ENCODE data around the gene RNF114. TPM values are rescaled to one million over a fixed set of nuclear protein-coding genes. Genes with fewer than 3 reads are reported as not detected.

Gene RNF114
- total RNA-seq, 4 donors from 2014 or later, result 136 to 193 (median 176) TPM

DNA sequence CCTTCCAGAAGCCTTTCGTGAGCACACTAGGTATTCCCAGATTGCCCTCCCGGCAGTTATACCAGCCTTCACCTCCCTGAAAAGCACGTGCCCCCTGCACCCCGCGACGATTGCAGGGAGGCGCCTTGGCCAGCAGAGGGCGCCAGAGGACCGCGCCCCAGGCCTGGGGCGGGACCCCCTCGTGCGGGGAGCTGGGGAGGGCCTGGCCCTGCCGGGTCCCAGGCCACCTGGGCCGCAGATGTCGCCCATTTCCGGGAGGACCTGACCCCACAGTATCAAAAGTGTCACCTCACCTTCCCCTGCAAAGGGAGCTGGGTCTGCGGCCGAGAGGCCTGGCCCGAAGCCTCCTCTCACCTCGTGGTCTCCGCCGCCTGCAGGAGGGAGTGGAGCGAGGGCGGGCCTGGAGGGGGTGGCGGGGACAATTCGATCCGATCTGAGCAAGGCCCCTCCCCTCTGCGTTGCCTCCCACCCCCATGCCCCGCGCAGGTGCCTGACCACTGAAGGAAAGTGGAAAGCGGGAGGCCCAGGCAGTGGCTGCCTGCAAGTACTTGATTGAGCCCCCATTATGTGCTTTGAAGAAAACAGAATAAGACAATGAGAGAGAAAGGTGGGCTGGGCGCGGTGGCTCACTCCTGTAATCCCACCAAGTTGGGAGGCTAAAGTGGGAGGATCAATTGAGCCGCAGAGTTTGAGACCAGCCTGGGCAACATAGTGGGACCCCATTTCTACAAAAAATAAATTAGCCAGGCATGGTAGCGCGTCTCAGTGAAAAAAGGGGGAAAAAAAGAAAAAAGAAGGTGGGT, 43.0 kb downstream of the RNF114 start:
- TF ChIP-seq, protein P1, sequence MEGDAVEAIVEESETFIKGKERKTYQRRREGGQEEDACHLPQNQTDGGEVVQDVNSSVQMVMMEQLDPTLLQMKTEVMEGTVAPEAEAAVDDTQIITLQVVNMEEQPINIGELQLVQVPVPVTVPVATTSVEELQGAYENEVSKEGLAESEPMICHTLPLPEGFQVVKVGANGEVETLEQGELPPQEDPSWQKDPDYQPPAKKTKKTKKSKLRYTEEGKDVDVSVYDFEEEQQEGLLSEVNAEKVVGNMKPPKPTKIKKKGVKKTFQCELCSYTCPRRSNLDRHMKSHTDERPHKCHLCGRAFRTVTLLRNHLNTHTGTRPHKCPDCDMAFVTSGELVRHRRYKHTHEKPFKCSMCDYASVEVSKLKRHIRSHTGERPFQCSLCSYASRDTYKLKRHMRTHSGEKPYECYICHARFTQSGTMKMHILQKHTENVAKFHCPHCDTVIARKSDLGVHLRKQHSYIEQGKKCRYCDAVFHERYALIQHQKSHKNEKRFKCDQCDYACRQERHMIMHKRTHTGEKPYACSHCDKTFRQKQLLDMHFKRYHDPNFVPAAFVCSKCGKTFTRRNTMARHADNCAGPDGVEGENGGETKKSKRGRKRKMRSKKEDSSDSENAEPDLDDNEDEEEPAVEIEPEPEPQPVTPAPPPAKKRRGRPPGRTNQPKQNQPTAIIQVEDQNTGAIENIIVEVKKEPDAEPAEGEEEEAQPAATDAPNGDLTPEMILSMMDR (IDR thresholded peaks at IDR 0.05; ENCODE audit: low read depth), result no peak

DNA sequence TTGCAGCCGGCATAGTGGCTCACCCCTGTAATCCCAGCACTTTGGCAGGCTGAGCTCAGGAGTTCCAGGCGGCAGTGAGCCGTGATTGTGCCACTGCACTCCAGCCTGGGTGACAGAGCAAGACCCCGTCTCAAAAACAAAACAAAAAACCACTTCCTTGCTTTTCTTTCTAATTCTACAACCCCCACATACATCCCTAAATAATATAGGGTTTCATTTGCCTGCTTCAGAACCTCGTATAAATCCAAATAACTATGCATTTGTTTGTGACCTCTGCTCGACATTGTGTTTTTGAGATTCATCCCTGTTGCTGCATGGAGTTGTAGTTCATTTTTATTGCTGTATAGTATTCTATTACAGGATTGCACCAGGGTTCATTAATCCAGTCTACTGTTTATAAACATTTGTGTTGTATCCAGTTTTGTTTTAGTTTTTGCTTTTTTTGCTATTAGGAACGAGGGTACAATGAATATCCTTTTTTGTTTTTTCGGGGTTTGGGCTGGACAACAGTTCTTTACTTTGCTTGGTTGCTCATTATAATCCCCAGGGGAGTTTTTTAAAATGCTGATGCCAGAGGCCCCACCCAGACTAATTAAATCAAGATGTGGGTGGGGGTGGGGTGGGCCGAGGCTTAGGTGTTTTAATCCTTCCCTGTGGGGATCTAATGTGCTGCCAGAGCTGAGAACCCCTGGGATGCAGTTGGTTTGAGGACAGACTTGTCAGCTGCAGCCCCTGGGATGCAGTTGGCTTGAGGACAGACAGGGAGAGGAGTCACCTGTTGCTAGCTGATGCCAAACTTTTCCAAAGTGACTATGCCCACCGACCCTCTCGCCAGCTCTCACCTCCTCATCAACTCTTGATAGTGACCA, 44.2 kb downstream of the RNF114 start:
- TF ChIP-seq, protein P1 (IDR thresholded peaks at IDR 0.05; ENCODE audit: low read depth), result no peak

DNA sequence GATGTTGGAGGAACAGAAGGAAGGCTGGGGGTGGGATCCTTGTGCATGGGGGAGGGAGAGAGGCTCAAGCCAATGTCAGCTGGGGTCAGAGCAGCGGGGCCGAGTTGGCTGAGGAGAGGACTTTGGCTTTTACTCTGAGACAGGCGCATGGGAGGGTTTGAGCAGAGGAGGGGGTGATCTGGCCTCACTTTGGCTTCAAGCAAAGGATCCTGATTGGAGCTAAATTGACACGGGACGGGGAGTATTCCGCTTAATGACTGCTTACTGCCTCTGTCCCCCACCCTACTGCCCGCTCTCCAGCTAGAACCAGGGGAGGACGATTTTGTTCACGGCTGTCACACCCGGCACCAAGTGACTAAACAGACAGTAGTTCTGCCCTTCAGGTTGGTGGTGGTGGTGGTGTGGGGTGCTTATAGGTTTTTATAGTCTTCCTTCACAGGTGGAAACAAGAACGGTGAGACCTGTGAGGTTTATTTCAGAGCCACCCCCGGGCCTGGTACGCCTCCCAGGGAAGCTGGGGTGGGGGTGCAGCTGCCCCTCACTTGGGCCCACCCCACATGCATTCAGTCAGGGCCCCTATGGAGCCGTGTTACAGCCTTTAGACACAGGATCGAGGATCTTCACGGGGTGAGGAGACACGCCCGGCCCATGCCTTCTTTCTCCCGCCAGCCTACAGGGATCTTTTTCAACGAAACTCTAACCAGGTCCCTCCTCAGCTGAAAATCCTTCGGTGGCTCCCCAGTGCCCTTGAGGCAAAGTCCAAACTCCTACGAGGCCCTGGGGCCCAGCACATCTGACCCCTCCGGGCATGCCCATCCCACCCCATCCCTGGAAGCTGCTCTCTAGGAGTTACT, 45.2 kb downstream of the RNF114 start:
- TF ChIP-seq, protein P1 (IDR thresholded peaks at IDR 0.05; ENCODE audit: low read depth), result no peak

DNA sequence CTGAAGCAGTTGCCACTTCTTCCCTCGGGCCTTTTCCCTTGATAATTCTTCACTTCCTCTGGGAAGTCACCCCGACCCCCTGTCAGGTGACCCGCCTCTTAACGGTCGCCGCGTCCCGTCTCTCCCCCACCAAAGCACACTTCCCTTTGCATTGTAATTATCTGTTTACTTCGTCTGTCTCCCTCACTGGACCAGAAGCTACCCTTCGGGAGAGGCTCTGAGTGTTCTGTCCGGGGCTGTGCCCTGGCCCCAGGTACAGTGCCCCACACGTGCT, 45.8 kb downstream of the RNF114 start:
- TF ChIP-seq, protein P1 (IDR thresholded peaks at IDR 0.05; ENCODE audit: low read depth), result no peak

DNA sequence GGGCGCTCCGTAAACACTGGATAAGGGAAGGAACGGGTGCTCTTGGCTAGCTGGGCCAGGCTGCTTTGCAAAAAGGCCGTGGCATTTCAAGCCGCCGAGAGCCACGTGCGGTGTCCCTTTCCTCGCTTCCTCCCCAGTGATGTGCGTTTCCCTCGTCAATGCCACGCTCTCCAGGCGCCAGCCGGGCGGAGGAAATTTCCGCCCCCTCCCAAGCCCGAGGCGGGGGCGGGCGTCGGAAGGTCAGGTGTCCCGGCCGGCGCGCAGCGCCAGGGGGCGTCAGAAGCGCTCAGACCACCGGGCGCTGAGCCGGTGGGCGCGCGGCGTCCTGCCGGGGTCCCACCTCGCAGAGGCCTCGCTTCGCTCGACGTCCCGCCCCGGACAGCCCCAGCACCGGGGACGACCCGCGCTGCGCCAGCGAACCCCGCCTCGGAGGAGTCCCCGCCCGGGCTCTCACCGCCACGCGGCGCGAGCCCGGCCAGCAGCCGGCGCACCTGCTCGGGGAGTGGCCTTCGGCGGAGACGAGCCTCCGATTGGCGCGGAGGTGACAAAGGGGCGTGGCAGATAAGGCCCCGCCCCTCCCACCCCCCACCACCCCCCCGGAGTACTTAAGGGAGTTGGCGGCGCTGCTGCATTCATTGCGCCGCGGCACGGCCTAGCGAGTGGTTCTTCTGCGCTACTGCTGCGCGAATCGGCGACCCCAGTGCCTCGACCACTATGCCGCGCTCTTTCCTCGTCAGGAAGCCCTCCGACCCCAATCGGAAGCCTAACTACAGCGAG, 46.3 kb downstream of the RNF114 start, which contains the start of gene SNAI1:
SNAI1 (plus strand) TSS at position 635 of the 777 bp plus-strand sequence; CDS start at position 715, 80 bp downstream.
- TF ChIP-seq, protein P1 (IDR thresholded peaks at IDR 0.05; ENCODE audit: low read depth), result no peak

DNA sequence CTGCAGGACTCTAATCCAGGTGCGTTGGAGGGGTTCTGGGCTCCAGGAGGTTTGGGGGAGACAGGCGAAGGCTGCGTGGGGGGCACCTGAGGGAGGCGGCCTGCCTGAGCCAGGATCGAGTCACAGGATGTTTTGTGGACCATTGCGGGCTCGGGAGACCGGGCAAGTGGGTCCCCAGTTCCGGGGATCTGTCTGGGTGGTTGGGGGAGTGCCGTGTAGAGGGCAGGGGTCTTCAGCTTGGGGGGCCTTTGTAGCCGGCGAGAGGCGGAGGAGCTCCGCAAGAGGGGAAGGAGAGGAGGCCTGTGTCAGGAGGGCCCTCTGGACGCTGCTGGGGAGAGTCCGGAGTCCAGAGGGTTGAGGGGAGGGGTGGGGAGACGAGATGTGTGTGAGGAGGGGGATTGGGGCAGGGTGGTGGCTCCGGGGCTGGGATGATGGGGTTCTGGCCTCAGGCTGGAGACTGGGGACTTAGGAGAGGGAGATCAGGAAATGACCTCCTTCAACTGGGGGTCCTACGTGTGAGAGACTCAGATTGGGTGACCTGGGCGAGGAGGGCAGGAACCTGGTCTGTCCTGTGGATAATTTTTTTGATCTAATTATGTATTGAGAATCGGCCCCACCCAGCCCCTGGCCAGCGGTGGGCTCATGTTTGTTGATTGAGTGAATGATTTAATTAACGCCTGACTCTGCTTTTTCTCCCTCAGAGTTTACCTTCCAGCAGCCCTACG, 47.1 kb downstream of the RNF114 start:
- TF ChIP-seq, protein P1 (IDR thresholded peaks at IDR 0.05; ENCODE audit: low read depth), result no peak

Measured in subcutaneous adipose tissue (tissue), 4 donors.